ENCODE measurements around the gene TULP3. TPM values are rescaled to one million over a fixed set of nuclear protein-coding genes. Genes with fewer than 3 reads are reported as not detected.

TULP3 gene
- total RNA-seq, 1 donor from 2014 or later: 30.4 TPM

- DNase-seq (ENCODE audit: extremely low spot score in 2 of 2): no peak
- Histone ChIP-seq H3K27ac (no peak overlapping the region), H3K27me3 (no peaks in the 10 kb centered on the region), H3K9me3 (no peaks in the 10 kb centered on the region), H3K36me3 (no peaks in the 10 kb centered on the region), H3K4me3 (peak overlapping the region; percentile 5 to 81), H3K4me1 (peaks cover 33% of the 10 kb centered on the region)
- intact Hi-C loops (cut with DNase I): no loop called here
- TF ChIP-seq CTCF (IDR thresholded peaks at IDR 0.05): no peak
- no peak for TF ChIP-seq POLR2AphosphoS5 (IDR thresholded peaks at IDR 0.05; ENCODE audit: insufficient read depth in 1 of 2, low read depth in 1 of 2)
- TF ChIP-seq POLR2A (IDR thresholded peaks at IDR 0.05): no peak
These were observed 70.4 kb downstream of the TULP3 start for GRCh38 chr12:2960996-2961616.

- Histone ChIP-seq H3K27me3 (no peaks in the 10 kb centered on the region), H3K27ac (no peak overlapping the region), H3K36me3 (no peaks in the 10 kb centered on the region), H3K4me3 (no peak overlapping the region), H3K9me3 (no peaks in the 10 kb centered on the region), H3K4me1 (peaks cover 33% of the 10 kb centered on the region)
- intact Hi-C loops (cut with DNase I): no loop called here
- DNase-seq (ENCODE audit: extremely low spot score in 2 of 2): no peak
- TF ChIP-seq CTCF (IDR thresholded peaks at IDR 0.05): no peak
- TF ChIP-seq POLR2AphosphoS5 (IDR thresholded peaks at IDR 0.05; ENCODE audit: insufficient read depth in 1 of 2, low read depth in 1 of 2): no peak
- no peak for TF ChIP-seq POLR2A (IDR thresholded peaks at IDR 0.05)
These were observed 71.0 kb downstream of the TULP3 start for GRCh38 chr12:2961705-2962104.

- TF ChIP-seq POLR2A (IDR thresholded peaks at IDR 0.05) (no peak), POLR2AphosphoS5 (IDR thresholded peaks at IDR 0.05; ENCODE audit: insufficient read depth in 1 of 2, low read depth in 1 of 2) (no peak), CTCF (IDR thresholded peaks at IDR 0.05) (no peak)
- Histone ChIP-seq H3K9me3 (no peaks in the 10 kb centered on the region), H3K27ac (no peak overlapping the region), H3K27me3 (no peaks in the 10 kb centered on the region), H3K36me3 (no peaks in the 10 kb centered on the region), H3K4me3 (no peak overlapping the region), H3K4me1 (peaks cover 25% of the 10 kb centered on the region)
- intact Hi-C loops (cut with DNase I): no loop called here
- no peak for DNase-seq (ENCODE audit: extremely low spot score in 2 of 2)
These were observed 72.6 kb downstream of the TULP3 start for GRCh38 chr12:2963154-2963759.

- TF ChIP-seq POLR2AphosphoS5 (IDR thresholded peaks at IDR 0.05; ENCODE audit: insufficient read depth in 1 of 2, low read depth in 1 of 2) (no peak), POLR2A (IDR thresholded peaks at IDR 0.05) (no peak), CTCF (IDR thresholded peaks at IDR 0.05) (no peak)
- H3K36me3 ChIP-seq: no peaks in the 10 kb centered on the region
- H3K27ac ChIP-seq: no peak overlapping the region
- H3K4me1 ChIP-seq: peaks cover 20% of the 10 kb centered on the region
- H3K4me3 ChIP-seq: no peak overlapping the region
- intact Hi-C loops (cut with DNase I): no loop called here
- no peak for DNase-seq (ENCODE audit: extremely low spot score in 2 of 2)
- H3K27me3 ChIP-seq: no peaks in the 10 kb centered on the region
- no peaks in the 10 kb centered on the region for H3K9me3 ChIP-seq
These were observed 73.1 kb downstream of the TULP3 start for GRCh38 chr12:2963760-2964292.

- intact Hi-C loops (cut with DNase I): no loop called here
- DNase-seq (ENCODE audit: extremely low spot score in 2 of 2): no peak
- no peak overlapping the region for H3K27ac ChIP-seq
These were observed 77.0 kb downstream of the TULP3 start for GRCh38 chr12:2967651-2968050.

More at GRCh38 chr12:2967651-2968050, 77.0 kb downstream of the TULP3 start:
- Histone ChIP-seq H3K9me3 (no peaks in the 10 kb centered on the region), H3K36me3 (no peaks in the 10 kb centered on the region), H3K4me1 (no peaks in the 10 kb centered on the region), H3K4me3 (no peak overlapping the region), H3K27me3 (no peaks in the 10 kb centered on the region)
- no peak for TF ChIP-seq POLR2AphosphoS5 (IDR thresholded peaks at IDR 0.05; ENCODE audit: insufficient read depth in 1 of 2, low read depth in 1 of 2)
- no peak for TF ChIP-seq CTCF (IDR thresholded peaks at IDR 0.05)
- no peak for TF ChIP-seq POLR2A (IDR thresholded peaks at IDR 0.05)

Measured in vagina (tissue), 2 donors.